Ovary (tissue), 9 donors: ENCODE measurements around the gene EDIL3. TPM values are rescaled to one million over a fixed set of nuclear protein-coding genes. Genes with fewer than 3 reads are reported as not detected.

Experiments
- DNase-seq, 5 donors: peaks; one replicate each; pipeline ENCODE4 v3.0.0-alpha.2; 2019 to 2020
- H3K27ac ChIP-seq, 2 donors: fragments of 200-600 bp; one replicate each; pipeline versions ENCODE4 v1.5.1 to v1.8.0; 2019 to 2022
- H3K27me3 ChIP-seq: fragments of 200-600 bp; one replicate; pipeline ENCODE4 v1.8.0; 2022
- H3K36me3 ChIP-seq: fragments of 200-600 bp; sonication (generic); one replicate; pipeline ENCODE4 v1.5.1; 2019
- H3K4me1 ChIP-seq: one replicate; pipeline ENCODE4 v1.8.1; 2013; ENCODE audit warnings: mild to moderate bottlenecking, moderate library complexity; ENCODE audit not compliant: insufficient read depth
- H3K4me3 ChIP-seq: fragments of 200-600 bp; sonication (generic); one replicate; pipeline ENCODE4 v1.5.1; 2017
- H3K9me3 ChIP-seq, 2 donors: fragments of 200-600 bp in 1 of 2; sonication (generic) in 1 of 2; one replicate each; pipeline versions ENCODE4 v1.5.1 to v1.8.1; 2013 to 2019; ENCODE audit warnings: mild to moderate bottlenecking in 1 of 2, moderate library complexity in 1 of 2
- EP300 ChIP-seq: sonication (generic); formaldehyde crosslinking; IDR thresholded peaks from one replicate; pipeline ENCODE4 v1.6.1; 2017; ENCODE audit warnings: antibody characterized with exemption
- POLR2A ChIP-seq: fragments of 450-650 bp; IDR thresholded peaks from one replicate; pipeline ENCODE4 v1.6.1; 2017; ENCODE audit warnings: antibody characterized with exemption, mild to moderate bottlenecking, moderate library complexity
- WGBS, 3 donors: extraction: QIAGEN DNeasy Blood & Tissue Kit in 1 of 3; methylation state at CpG; one replicate each; pipeline versions ENCODE4 v1.1.5 to v1.1.7; 2013 to 2017; 5-methylcytosine and 5-hydroxymethylcytosine counted together
- intact Hi-C, 4 donors: fragments of 100-400 bp; cut with DNase I; formaldehyde crosslinking; loops; one replicate each; pipeline versions ENCODE4 v1.11.0 to v1.15.1; 2022 to 2023
- polyA plus RNA-seq, 2 donors: library from polyadenylated mRNA; stranded (reverse); fragments of 200-250 nt in 1 of 2; fragments of 350-450 nt in 1 of 2; fragmentation: Illumina TruSeq in 1 of 2; extraction: RNeasy Lipid Tissue Mini Kit (QIAGEN cat#74804) in 1 of 2; gene quantifications; one replicate each; pipeline ENCODE4 v1.2.3, GENCODE V29; 2013 to 2014
- total RNA-seq, 7 donors: library from RNA; depleted of rRNA in 2 of 7; stranded (reverse); fragments of >200 nt in 2 of 7; fragmentation: NEBNext Ultra II Directional in 3 of 7; extraction: Animal tissue kit (Norgen Biotek cat#: 25700) in 3 of 7; gene quantifications; one replicate each; pipeline versions ENCODE4 v1.1.0 to v1.2.4, GENCODE V29; 2016 to 2023
- TF ChIP-seq, protein P1 (sequence below), 3 donors: fragments of 450-650 bp in 2 of 3; fragments of 200-600 bp in 1 of 3; IDR thresholded peaks; one replicate each; pipeline versions ENCODE4 v1.5.1 to v1.8.0; 2016 to 2022; ENCODE audit warnings: antibody characterized with exemption in 3 of 3, mild to moderate bottlenecking in 1 of 3
- donor health status: DM: no; HTN: no; CAD: no; lungs with moderate emphysema.
- donor health status: DM: no; HTN: no; CAD: no.
- donor health status: Bipolar disorder and iron deficiency.
- donor health status: DM: yes; HTN: yes; CAD: no.
- donor health status: DM: no; HTN: no; CAD: no.
- donor health status: DM: yes; HTN: yes; CAD: no.

EDIL3 gene
- total and polyA plus RNA-seq, 9 donors: 5.9 to 41.5 (median 9.7) TPM

DNA sequence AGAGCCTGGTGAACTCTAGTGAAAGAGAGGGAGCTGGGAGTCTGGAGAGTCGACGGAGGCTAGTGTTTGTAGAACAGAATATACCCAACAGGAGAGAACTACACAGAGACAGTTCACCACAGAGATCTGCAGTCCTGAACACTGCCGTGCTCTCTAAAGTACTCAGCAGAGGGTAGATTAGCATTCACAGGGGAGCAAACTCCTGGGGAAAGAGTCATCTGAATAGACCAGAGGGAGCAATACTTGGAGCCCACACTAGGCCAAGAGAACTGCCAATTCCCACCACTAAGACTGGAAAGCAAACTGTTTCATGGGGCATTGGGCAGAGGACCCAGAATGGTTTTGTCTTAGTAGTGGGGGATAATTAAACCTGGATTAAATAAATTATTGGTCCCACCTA, 235.6 kb downstream of the EDIL3 start:
- H3K9me3 ChIP-seq: no peaks in the 10 kb centered on the region
- no peak for TF ChIP-seq EP300
- TF ChIP-seq, protein P1, sequence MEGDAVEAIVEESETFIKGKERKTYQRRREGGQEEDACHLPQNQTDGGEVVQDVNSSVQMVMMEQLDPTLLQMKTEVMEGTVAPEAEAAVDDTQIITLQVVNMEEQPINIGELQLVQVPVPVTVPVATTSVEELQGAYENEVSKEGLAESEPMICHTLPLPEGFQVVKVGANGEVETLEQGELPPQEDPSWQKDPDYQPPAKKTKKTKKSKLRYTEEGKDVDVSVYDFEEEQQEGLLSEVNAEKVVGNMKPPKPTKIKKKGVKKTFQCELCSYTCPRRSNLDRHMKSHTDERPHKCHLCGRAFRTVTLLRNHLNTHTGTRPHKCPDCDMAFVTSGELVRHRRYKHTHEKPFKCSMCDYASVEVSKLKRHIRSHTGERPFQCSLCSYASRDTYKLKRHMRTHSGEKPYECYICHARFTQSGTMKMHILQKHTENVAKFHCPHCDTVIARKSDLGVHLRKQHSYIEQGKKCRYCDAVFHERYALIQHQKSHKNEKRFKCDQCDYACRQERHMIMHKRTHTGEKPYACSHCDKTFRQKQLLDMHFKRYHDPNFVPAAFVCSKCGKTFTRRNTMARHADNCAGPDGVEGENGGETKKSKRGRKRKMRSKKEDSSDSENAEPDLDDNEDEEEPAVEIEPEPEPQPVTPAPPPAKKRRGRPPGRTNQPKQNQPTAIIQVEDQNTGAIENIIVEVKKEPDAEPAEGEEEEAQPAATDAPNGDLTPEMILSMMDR (IDR thresholded peaks at IDR 0.05): no peak
- no peak for TF ChIP-seq POLR2A
- H3K36me3 ChIP-seq: no peaks in the 10 kb centered on the region
- H3K27me3 ChIP-seq: peaks cover 2% of the 10 kb centered on the region
- H3K4me3 ChIP-seq: no peak overlapping the region
- H3K4me1 ChIP-seq: no peaks in the 10 kb centered on the region
- no peak for DNase-seq
- no peak overlapping the region for H3K27ac ChIP-seq
- 62 to 74% (median 64%) methylated on average over 3 of the region's 3 CpGs for WGBS, 3 donors
- intact Hi-C loops: no loop called here

GRCh38 chr5:84148651-84149050, 236.0 kb downstream of the EDIL3 start:
- no peak overlapping the region for H3K4me3 ChIP-seq
- H3K4me1 ChIP-seq: no peaks in the 10 kb centered on the region
- no peak for TF ChIP-seq EP300
- TF ChIP-seq, protein P1 (IDR thresholded peaks at IDR 0.05): no peak
- no peak for TF ChIP-seq POLR2A
- no peak overlapping the region for H3K27ac ChIP-seq
- DNase-seq: no peak
- H3K27me3 ChIP-seq: peaks cover 2% of the 10 kb centered on the region
- intact Hi-C loops: no loop called here
- no peaks in the 10 kb centered on the region for H3K9me3 ChIP-seq
- 9 to 36% (median 18%) methylated on average over 2 of the region's 2 CpGs for WGBS, 3 donors
- no peaks in the 10 kb centered on the region for H3K36me3 ChIP-seq

DNA sequence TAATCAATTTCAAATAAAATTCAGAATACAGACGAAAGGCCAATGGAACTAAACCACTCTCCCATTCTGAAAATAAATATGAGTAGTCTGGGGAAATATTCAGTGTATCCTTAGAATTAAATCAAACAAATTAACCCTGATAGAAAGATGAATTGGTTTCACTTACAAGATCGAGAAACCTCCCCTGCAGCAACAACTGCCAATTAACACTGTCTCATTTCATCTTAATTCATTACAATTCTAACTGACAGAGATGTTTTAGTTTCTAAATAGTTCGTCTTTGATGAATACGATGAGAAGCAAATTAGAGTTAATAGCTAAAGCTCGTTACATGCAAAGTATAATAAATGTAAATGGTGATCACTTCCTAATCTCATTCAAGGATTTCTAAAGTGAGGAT, 247.1 kb downstream of the EDIL3 start:
- Histone ChIP-seq H3K36me3 (no peaks in the 10 kb centered on the region), H3K27me3 (no peaks in the 10 kb centered on the region), H3K27ac (no peak overlapping the region), H3K9me3 (no peaks in the 10 kb centered on the region), H3K4me3 (no peak overlapping the region), H3K4me1 (no peaks in the 10 kb centered on the region)
- TF ChIP-seq POLR2A (no peak), EP300 (no peak)
- TF ChIP-seq, protein P1 (IDR thresholded peaks at IDR 0.05): no peak
- 84 to 92% (median 91%) methylated on average over 5 of the region's 5 CpGs for WGBS, 3 donors
- intact Hi-C loops: no loop called here
- no peak for DNase-seq

GRCh38 chr5:84131372-84131771, 253.3 kb downstream of the EDIL3 start:
- Histone ChIP-seq H3K4me1 (no peaks in the 10 kb centered on the region), H3K9me3 (no peaks in the 10 kb centered on the region), H3K36me3 (no peaks in the 10 kb centered on the region), H3K27me3 (no peaks in the 10 kb centered on the region), H3K4me3 (no peak overlapping the region), H3K27ac (no peak overlapping the region)
- intact Hi-C loops: no loop called here
- no peak for DNase-seq
- TF ChIP-seq, protein P1 (IDR thresholded peaks at IDR 0.05): no peak
- TF ChIP-seq EP300 (no peak), POLR2A (no peak)
